Natural killer cell treated with Interleukin-12 subunit alpha and Interleukin-12 subunit beta and Interleukin-15 and Interleukin-18, amount 100 ng/mL, for 72 hours (primary cell): ENCODE results near the gene NUP160. TPM values are rescaled to one million over a fixed set of nuclear protein-coding genes. Genes with fewer than 3 reads are reported as not detected.
"Not testable (repeated sequence)": the region's sequence is repeated elsewhere in the genome, so short reads cannot be mapped to it uniquely, and the experiment has no call there.

Experiments used
- ATAC-seq, 2 donors: fragments of 150-1000 bp; cut with Tn5 transposase in 1 of 2; sonication (Bioruptor Pico), chemical (Tn5 transposase) in 1 of 2; 2 replicates each; pipeline ENCODE4 v1.10.0; 2021
- DNase-seq: peaks from one replicate; pipeline ENCODE4 v3.0.0; 2022; ENCODE audit warnings: low spot score
- H3K27ac Mint-ChIP-seq, 2 donors: 1 replicate in 1 of 2; 2 replicates in 1 of 2; pipeline ENCODE4 v1.8.0; 2022; ENCODE audit warnings: mixed read lengths in 2 of 2, mild to moderate bottlenecking in 1 of 2, moderate library complexity in 1 of 2
- H3K27me3 Mint-ChIP-seq, 2 donors: 1 replicate in 1 of 2; 2 replicates in 1 of 2; pipeline ENCODE4 v1.8.0; 2022; ENCODE audit warnings: mixed read lengths in 2 of 2
- H3K36me3 Mint-ChIP-seq: one replicate; pipeline ENCODE4 v1.8.0; 2022; ENCODE audit warnings: mixed read lengths
- H3K4me1 Mint-ChIP-seq, 2 donors: 1 replicate in 1 of 2; 2 replicates in 1 of 2; pipeline ENCODE4 v1.8.0; 2022; ENCODE audit warnings: low read depth in 2 of 2, mixed read lengths in 2 of 2, mild to moderate bottlenecking in 1 of 2
- H3K4me3 Mint-ChIP-seq: one replicate; pipeline ENCODE4 v1.8.0; 2022; ENCODE audit warnings: mixed read lengths
- H3K9me3 Mint-ChIP-seq: 2 replicates; pipeline ENCODE4 v1.8.0; 2022; ENCODE audit warnings: mixed read lengths
- total RNA-seq, 2 donors: library from RNA; stranded (reverse); gene quantifications; one replicate each; pipeline ENCODE4 v1.2.3, GENCODE V29; 2022

The NUP160 gene
- total RNA-seq, 2 donors from 2014 or later: 48.0 to 78.0 TPM

DNA sequence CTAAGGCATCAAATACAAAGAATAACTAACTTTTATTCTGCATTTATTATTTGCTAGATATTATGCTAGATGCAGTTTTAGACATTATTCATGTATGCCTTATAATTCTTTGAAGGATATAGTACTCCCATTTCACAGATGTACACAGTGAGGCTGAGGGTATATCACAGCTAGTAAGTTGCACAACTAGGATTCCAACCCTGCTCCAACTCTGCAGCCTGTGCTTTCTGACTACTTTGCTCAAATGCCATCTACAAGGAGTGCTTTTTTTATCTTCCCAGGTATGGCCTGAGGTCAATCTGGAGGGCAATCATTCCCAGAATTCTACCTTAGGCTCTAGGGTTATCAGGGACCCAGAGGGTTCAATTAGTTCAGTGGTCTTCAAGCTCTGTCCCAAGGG lies 28.4 kb downstream of the NUP160 start:
- no peaks in the 10 kb centered on the region for H3K4me1 Mint-ChIP-seq
- no peak overlapping the region for H3K27ac Mint-ChIP-seq

DNA sequence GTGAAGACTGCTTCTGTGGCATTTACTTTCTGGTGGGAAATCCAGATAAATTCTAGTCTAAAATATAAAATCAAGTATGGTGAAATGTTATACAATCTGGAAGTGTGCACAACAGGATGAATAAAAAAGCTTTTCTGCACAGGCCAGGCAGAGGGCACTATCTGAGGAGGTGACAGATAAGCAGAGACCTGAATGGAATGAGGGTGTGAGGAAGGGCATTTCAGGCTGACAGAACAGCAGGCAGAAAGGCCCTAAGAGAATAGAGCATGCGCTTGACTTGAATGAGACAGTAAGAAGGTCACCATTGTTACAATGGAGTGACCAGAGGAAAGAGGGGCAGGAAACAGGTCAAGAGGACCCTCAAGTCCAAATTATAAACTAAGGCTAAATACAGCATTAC lies 47.4 kb downstream of the NUP160 start:
- H3K27ac Mint-ChIP-seq: no peak overlapping the region
- ATAC-seq (no peak), DNase-seq (no peak)
- H3K27me3 Mint-ChIP-seq: no peaks in the 10 kb centered on the region
- peaks cover 20% of the 10 kb centered on the region for H3K36me3 Mint-ChIP-seq
- H3K9me3 Mint-ChIP-seq: no peaks in the 10 kb centered on the region
- no peak overlapping the region for H3K4me3 Mint-ChIP-seq
- peaks cover 7 to 8% of the 10 kb centered on the region in 2 donors for H3K4me1 Mint-ChIP-seq

More for the DNA sequence above, 28.4 kb downstream of the NUP160 start:
- ATAC-seq (no peak), DNase-seq (no peak)
- Mint-ChIP-seq H3K4me3 (no peak overlapping the region), H3K36me3 (peaks cover 34% of the 10 kb centered on the region), H3K9me3 (no peaks in the 10 kb centered on the region), H3K27me3 (no peaks in the 10 kb centered on the region)

DNA sequence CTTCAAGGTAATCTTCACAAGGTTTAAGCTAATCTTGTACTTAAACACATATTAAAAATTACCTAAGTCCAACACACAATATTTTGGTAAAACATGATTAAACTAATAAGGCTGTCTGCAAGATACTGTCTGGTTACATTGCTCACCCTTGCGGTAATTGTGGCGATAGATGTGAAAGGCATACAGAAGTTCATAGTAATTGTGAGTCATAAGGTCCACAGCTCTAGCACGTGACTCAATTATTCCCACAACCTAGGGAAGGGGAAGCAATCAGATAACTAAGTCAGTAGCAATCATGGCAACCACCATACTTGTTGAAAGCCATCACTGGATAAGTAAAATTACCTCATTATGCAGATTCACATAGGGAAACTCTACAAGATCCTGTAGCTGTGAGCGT lies 50.5 kb downstream of the NUP160 start:
- Mint-ChIP-seq H3K36me3 (peaks cover 14% of the 10 kb centered on the region), H3K9me3 (no peaks in the 10 kb centered on the region), H3K27me3 (no peaks in the 10 kb centered on the region), H3K4me3 (no peak overlapping the region), H3K27ac (peak overlapping the region in 1 of 2 donors; percentile 47), H3K4me1 (peaks cover 7 to 8% of the 10 kb centered on the region in 2 donors)
- ATAC-seq (peak; percentile 62 to 89), DNase-seq (no peak)

DNA sequence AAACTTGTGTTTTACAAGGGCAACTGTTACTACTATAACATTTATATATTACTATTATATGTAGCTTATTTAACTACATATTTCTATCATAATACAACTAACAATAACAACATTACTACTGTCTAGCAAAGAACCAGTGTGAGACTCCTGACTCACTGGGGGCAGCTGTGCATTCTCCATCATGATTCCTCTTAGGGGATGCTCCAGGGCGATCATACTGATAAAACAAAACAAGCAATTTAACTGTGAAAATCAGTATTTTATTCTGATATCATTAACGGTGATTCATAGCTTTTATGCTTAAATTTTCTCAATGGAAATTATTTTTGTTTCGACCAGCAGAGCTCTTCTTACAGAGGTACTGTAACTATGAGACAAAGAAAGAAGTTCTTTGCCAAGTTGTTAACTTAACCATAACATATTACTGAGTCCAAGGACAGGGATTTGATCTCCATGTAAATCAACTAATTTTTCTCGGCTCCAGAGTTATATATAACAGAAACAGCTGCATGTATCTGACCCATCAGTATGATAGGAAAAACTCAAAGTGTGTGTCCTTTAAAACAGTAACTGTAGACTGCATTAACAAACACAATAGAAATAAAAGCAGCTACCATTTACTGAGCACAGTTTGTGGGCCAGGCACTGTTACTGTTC lies 56.2 kb downstream of the NUP160 start:
- no peak for ATAC-seq
- Mint-ChIP-seq H3K9me3 (no peaks in the 10 kb centered on the region), H3K27ac (no peak overlapping the region), H3K4me3 (no peak overlapping the region), H3K36me3 (peaks cover 13% of the 10 kb centered on the region), H3K27me3 (no peaks in the 10 kb centered on the region), H3K4me1 (peaks cover 0 to 5% of the 10 kb centered on the region in 2 donors)
- no peak for DNase-seq

DNA sequence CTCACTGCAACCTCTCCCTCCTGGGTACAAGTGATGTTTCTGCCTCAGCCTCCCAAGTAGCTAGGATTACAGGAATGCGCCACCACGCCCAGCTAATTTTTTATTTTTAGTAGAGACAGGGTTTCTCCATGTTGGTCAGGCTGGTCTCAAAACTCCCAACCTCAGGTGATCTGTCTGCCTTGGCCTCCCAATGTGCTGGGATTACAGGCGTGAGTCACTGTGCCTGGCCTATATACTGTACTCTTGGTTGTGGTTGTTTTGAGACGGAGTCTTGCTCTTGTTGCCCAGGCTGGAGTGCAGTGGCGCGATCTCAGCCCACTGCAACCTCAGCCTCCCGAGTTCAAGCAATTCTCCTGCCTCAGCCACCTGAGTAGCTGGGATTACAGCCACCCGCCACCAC lies 58.1 kb downstream of the NUP160 start:
- not testable (repeated sequence) for H3K27me3 Mint-ChIP-seq, H3K4me3 Mint-ChIP-seq, H3K9me3 Mint-ChIP-seq, H3K27ac Mint-ChIP-seq, DNase-seq, ATAC-seq, H3K4me1 Mint-ChIP-seq
- H3K36me3 Mint-ChIP-seq: peaks cover 23% of the 10 kb centered on the region

DNA sequence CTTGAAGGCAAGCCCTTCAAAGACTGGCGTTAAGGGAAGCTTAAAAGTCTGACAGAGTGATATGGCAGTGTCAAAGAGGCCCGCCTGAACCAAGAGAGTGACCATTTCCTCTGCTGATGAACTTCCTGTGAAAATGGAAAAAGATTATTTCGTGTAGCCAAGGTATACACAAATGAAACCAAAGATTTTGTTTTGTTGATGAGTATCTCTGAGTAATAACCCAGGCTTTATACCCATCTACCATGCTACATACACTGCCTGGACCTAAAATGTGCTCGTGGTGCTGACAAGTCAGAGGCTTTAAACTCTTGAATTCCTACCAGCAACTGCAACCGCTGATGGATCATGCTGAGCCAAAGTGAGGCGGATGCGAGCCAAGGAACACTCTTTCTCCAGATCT lies 60.0 kb downstream of the NUP160 start:
- H3K27me3 Mint-ChIP-seq: no peaks in the 10 kb centered on the region
- peak in 1 of 2 donors; percentile 61 for ATAC-seq

DNA sequence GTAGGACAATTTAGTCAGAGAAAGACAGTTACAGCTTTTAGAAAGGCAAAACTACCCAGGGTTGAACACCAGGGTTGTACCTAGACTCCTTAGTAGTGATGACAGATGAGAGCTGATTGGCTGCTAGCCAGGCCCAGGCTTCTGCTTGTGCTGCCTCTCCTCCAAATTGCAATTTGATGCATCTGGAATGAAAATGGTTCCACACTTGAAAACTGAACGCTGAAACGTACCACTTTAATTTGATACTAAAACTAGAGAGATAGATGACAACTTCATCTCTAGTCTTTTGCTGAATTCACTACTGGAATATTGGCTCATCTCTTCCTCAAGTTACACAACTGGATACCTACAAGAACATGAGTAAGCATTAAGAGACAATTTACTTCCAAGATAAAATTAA lies 61.8 kb downstream of the NUP160 start:
- ATAC-seq (no peak), DNase-seq (no peak)
- no peak overlapping the region for H3K4me3 Mint-ChIP-seq
- no peaks in the 10 kb centered on the region for H3K9me3 Mint-ChIP-seq
- H3K27ac Mint-ChIP-seq: no peak overlapping the region
- H3K27me3 Mint-ChIP-seq: no peaks in the 10 kb centered on the region
- H3K4me1 Mint-ChIP-seq: peaks cover 0 to 5% of the 10 kb centered on the region in 2 donors
- H3K36me3 Mint-ChIP-seq: peaks cover 31% of the 10 kb centered on the region

More for the DNA sequence above, 60.0 kb downstream of the NUP160 start:
- Mint-ChIP-seq H3K36me3 (peaks cover 36% of the 10 kb centered on the region), H3K4me3 (no peak overlapping the region), H3K4me1 (peaks cover 0 to 5% of the 10 kb centered on the region in 2 donors), H3K27ac (peak overlapping the region in 1 of 2 donors; percentile 35), H3K9me3 (no peaks in the 10 kb centered on the region)
- no peak for DNase-seq

DNA sequence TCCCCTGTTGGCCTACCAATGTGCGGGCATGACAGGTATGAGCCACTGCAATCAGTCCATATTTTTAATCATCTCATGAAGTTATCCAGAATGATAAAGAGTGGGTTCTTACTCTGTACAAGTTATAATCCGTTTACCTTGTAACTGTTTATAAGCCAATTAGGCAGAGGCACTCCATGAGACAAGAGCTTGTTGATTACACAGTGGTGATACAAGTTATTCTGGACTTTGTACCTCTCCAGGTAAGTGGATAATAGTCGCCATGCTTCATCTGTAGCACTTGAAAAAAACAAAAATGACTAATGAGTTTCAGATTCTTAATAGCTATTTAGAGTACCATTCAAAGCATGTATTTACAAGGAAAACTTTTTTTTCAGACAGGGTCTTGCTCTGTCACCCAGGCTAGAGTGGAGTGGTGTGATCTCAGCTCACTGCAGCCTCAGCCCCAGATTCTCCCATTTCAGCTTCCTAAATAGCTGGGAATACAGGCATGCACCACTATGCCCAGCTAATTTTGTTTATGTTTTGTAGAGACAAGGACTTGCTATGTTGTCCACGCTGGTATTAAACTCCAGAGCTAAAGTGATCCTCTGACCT lies 63.3 kb downstream of the NUP160 start:
- DNase-seq (no peak), ATAC-seq (no peak)
- Mint-ChIP-seq H3K27ac (no peak overlapping the region), H3K27me3 (no peaks in the 10 kb centered on the region), H3K4me1 (peaks cover 0 to 5% of the 10 kb centered on the region in 2 donors), H3K4me3 (no peak overlapping the region), H3K9me3 (no peaks in the 10 kb centered on the region), H3K36me3 (peaks cover 29% of the 10 kb centered on the region)

DNA sequence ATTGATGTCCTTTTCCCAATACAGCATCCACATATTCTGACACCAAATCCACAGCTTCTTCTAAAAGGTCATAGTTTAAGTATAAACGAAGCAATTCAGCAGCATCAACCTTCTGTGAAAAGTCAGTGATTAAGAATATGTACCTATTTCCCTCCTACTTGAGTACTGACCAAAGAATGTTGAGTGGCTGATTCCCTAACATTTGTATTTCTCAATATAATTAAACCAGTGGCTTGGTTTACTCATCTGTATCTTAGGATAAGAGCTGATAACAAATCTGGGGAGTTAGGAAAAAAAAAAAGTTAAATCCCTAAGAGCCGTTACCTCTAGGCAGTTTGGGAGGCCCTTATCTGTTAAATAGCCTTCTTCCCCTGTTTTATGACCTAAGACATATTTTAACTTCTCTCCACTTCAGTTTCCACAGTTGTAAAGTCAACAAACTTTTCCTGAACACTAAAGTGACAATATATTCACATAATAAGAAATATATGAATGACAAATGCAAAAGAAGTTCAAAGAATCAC lies 65.0 kb downstream of the NUP160 start:
- DNase-seq (no peak), ATAC-seq (no peak)
- no peaks in the 10 kb centered on the region for H3K27me3 Mint-ChIP-seq
- H3K36me3 Mint-ChIP-seq: peaks cover 35% of the 10 kb centered on the region
- peaks cover 0 to under 1% of the 10 kb centered on the region in 2 donors for H3K4me1 Mint-ChIP-seq
- no peak overlapping the region for H3K4me3 Mint-ChIP-seq
- H3K27ac Mint-ChIP-seq: no peak overlapping the region
- H3K9me3 Mint-ChIP-seq: no peaks in the 10 kb centered on the region

DNA sequence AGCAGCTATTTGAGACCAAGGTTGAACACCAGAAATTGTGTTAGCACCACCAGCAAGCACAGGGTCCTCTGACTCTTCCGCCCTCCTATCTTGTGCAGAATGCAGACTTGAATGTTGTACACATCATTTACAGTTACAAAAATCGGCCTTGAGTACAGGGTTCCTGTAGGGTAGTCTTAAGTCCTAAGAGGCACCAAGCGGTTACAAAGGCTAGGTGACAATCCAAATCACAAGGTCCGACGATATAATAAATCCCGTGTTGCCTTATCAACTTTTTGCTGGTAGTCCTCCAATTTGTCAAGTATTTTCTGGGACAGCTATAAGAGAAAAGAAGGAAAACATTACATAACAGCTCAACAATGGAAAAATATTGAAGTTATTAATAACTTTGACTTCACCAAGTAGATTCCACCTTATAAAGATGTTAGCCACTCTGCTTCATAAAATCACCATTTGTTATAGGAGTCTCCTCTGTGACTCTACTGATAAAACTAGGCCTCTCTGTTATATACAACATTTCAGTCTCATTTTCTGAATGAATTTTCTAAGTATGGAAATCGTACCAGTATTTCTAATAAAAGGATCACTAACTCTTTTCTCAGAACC lies 69.2 kb downstream of the NUP160 start:
- no peaks in the 10 kb centered on the region for H3K9me3 Mint-ChIP-seq
- no peak overlapping the region for H3K27ac Mint-ChIP-seq
- peaks cover 34% of the 10 kb centered on the region for H3K36me3 Mint-ChIP-seq
- H3K4me3 Mint-ChIP-seq: no peak overlapping the region
- no peaks in the 10 kb centered on the region for H3K4me1 Mint-ChIP-seq
- DNase-seq (no peak), ATAC-seq (no peak)
- H3K27me3 Mint-ChIP-seq: no peaks in the 10 kb centered on the region

DNA sequence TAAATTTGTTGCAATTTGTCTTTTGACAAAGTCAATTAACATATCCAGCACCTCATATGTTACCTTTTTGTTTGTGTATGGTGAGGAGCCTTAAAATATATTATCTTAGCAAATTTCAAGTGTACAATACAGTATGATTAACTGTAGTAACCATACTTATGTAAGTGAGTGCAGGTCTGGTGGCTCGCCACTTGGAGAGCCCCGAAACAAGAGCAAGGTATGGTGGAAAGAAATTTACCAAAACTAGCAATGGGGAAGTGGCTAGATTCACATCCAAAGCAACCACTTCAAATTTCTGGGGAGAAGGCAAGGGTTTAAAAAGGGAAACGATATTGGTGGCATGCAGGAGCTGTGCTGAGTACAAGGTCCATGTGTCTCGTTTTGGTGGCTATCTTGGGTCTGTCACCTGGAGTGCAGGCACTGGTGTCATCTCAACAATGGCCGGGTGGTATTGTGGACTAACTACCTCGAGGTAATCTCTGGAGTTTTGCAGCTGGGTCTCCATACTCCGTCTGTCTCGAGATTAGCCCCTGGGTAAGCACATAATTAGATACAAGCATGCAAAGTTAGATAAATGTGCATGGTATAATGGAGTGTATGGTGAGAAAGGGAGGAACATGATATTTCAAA lies 72.8 kb downstream of the NUP160 start:
- H3K4me3 Mint-ChIP-seq: no peak overlapping the region
- H3K36me3 Mint-ChIP-seq: peaks cover 24% of the 10 kb centered on the region
- ATAC-seq: no peak
- no peaks in the 10 kb centered on the region for H3K4me1 Mint-ChIP-seq
- H3K9me3 Mint-ChIP-seq: no peaks in the 10 kb centered on the region
- H3K27me3 Mint-ChIP-seq: no peaks in the 10 kb centered on the region
- H3K27ac Mint-ChIP-seq: no peak overlapping the region
- no peak for DNase-seq

DNA sequence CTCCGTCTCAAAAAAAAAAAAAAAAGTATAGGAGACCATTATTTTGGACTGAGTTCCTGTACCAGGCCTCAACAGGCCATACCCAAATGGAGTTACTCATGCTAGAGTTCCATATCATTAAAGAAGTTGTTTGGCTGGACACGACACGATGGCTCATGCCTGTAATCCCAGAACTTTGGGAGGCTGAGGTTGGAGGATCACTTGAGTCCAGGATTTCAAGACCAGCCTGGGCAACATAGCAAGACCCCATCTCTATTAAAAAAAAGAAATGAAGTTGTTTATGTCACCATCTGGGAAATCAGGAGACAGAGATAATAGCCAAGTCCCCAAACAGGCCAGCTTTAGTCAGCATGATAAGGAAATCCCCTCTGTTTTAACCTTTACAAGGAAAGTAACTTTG lies 74.3 kb downstream of the NUP160 start:
- no peaks in the 10 kb centered on the region for H3K27me3 Mint-ChIP-seq
- no peak for ATAC-seq
- no peak for DNase-seq
- H3K4me1 Mint-ChIP-seq: no peaks in the 10 kb centered on the region
- no peak overlapping the region for H3K27ac Mint-ChIP-seq
- H3K36me3 Mint-ChIP-seq: peaks cover 16% of the 10 kb centered on the region
- H3K4me3 Mint-ChIP-seq: no peak overlapping the region
- H3K9me3 Mint-ChIP-seq: no peaks in the 10 kb centered on the region

DNA sequence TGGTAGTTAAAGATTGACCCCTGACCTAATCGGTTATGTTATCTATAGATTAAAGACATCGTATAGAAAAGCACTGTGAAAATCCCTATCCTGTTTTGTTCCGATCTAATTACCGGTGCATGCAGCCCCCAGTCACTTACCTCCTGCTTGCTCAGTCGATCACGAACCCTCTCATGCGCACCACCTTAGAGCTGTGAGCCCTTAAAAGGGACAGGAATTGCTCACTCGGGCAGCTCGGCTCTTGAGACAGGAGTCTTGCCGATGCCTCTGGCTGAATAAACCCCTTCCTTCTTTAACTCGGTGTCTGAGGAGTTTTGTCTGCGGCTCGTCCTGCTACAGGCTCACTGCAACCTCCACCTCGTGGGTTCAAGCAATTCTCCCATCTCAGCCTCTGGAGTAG lies 78.6 kb downstream of the NUP160 start:
- Mint-ChIP-seq H3K4me1 (peaks cover 14 to 20% of the 10 kb centered on the region in 2 donors), H3K27ac (peak overlapping the region; percentile 63 to 100), H3K4me3 (peak overlapping the region; percentile 18)
- H3K9me3 Mint-ChIP-seq, H3K27me3 Mint-ChIP-seq, DNase-seq, H3K36me3 Mint-ChIP-seq, ATAC-seq: not testable (repeated sequence)
